GM18858 (cell line): ENCODE data around the gene TBC1D10B.
A peak's percentile ranks its signal among the peaks of the same experiment; 100 is the strongest.

Source experiments
- ATAC-seq: cut with Tn5 transposase; IDR thresholded peaks from one replicate; pipeline ENCODE4 v1.9.1; 2021; ENCODE audit not compliant: unreplicated experiment

Gene TBC1D10B

DNA sequence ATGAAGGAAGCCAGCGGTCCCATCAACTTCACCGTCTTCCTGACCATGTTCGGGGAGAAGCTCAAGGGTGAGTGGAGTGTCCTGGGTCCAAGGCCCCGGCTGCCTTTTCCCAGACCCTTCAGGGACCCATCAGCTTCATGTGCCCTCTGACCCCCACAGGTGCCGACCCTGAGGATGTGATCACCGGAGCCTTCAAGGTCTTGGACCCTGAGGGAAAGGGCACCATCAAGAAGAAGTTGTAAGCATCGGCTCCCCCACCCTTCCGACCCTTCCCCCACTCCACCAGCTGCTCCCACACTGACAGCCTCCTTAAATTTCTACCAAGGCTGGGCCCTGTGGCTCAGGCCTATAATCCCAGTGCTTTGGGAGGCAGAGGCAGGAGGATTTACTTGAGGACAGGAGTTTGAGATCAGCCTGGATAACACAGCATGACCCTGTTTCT, 6.2 kb upstream of the TBC1D10B start:
- ATAC-seq, result no peak

GRCh38 chr16:30375864-30376263, 5.6 kb upstream of the TBC1D10B start:
- ATAC-seq, result no peak

DNA sequence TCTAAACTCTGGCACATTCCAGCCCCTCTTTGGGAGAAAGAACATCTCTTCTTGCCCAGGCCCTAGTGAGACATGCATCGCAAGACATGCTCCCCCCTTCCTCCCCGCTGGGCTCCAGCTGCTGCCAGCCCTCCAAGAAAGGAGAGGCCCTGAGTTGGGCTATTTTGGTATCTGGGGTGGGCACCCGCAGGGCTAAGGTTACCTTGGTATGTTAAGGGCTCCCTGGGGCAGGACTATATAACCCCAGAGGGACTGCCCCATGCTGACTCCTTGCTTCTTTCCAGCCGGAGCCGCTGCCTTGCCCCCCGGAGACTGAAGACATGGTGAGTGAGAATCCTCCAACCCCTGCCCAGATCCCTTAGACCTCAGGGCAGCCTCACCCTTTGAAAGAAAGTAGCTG, 4.2 kb upstream of the TBC1D10B start, which contains the start of gene MYL11:
Gene MYL11, plus strand, starts transcription at position 265 of the 400 bp plus-strand sequence. Its CDS starts 56 bp downstream, at position 321.
- ATAC-seq, result no peak

DNA sequence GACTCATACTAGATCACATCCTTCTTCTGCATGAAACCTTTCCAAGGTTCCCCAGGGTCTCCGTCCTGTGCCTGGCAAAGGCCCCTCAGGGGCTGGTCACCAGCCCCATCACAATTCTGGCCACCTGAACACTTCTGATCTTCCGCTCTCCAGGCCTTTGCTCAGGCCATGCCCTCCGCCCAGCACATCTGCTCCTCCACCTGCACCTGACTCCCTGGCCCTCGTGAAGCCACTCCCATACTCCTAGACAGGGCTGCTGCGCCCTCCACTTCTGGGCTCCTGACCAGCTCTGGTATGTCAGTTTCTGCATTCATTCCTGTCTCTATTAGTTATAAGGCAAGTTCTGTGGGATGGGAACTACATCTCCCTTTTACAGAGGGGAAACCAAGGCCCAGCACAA, 2.4 kb upstream of the TBC1D10B start:
- no peak for ATAC-seq

GRCh38 chr16:30372038-30372712, 1.9 kb upstream of the TBC1D10B start:
- no peak for ATAC-seq

- no peak for ATAC-seq
Observed at GRCh38 chr16:30371248-30371816, 1.0 kb upstream of the TBC1D10B start.

GRCh38 chr16:30369938-30370455, 297 bp downstream of the TBC1D10B start:
- peak; percentile 6 for ATAC-seq

- ATAC-seq, result no peak
Observed at GRCh38 chr16:30369091-30369937, 980 bp downstream of the TBC1D10B start.

- ATAC-seq, result no peak
Observed at GRCh38 chr16:30368792-30369090, 1.6 kb downstream of the TBC1D10B start.

- no peak for ATAC-seq
Observed at GRCh38 chr16:30368122-30368791, 2.0 kb downstream of the TBC1D10B start.

DNA sequence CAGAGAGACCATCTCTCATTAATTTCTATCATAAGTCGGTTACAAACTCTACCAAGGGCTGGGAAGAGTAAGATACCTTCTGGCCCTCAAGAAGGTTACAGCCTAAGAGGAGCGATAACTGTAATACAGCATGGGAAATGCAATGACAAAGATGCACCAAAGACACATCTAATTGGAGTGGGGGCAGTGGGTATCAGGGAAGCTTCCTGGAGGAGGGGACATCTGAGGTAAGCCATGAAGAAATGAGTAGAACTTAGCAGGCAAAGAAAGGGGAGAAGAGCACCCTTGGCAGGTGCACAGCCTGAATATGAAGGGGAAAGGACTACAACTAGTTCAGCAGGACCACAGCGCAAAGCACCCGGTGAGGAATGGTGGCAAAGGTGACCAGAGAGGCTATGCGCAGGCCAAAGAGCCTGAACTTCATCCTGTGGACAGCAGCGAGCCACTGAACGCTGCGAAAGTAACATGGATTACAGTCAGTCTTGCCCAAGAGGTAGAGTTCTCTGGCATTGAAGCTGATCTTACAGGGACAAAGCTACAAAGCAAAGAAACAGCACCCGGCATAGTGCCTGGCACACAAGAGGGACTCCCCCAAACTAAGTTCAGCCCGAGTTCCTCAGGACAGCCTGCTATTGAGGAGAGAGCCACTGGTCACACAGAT, 2.8 kb downstream of the TBC1D10B start:
- no peak for ATAC-seq

DNA sequence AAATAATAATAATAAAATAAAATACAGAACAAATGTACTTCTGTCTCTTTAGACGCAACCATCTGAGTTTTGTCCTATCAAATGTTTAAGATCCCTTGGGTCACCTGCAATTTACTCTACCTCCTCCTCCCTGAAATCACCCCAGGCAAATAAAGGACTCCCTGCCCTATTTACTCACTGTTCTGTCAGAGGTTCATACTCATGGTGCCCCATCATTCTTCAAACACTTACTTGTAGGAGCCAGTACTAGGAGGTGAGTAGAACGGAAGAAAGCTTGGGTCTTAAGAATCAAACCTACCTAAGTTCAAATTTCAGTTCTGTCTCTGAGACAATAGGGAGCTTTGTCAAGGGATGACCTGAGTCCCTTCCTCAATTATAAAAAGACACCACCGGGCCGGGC, 3.8 kb downstream of the TBC1D10B start:
- ATAC-seq, result no peak

DNA sequence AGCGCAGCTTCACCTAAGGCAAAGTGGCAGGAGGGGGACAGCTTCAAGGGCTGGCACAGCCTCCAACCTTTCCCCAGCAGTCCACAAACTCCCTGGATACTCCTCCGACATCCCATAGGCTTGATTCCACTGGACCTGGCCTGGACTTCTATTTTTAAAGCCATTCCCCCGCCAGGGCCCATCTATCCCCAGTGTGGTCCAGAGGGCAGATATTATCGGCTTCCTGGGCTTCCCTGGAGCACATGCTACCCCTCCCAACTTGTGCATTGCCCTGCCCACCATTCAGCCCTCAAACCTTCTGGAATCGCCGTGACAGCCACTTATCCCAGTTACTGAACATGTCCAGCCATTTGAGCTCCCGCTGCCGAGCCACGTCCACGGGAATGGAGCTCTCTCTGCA, 5.1 kb downstream of the TBC1D10B start:
- ATAC-seq, result no peak

GRCh38 chr16:30361180-30361579, 9.1 kb downstream of the TBC1D10B start:
- ATAC-seq, result no peak

DNA sequence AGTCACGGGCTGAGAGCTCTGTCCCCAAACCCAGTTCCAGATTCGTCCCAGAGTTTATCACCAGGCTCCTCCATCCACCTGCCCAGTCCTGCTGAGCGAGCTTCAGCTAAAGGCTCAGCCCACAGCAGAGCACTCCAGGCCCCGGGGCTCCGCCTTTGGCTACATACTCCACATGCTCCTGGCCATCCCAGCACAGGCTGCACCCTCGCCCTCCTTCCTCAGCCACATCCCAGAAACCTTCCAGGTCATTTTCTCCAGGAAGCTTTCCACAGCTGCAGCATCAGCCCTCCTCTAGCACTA, 10.5 kb downstream of the TBC1D10B start:
- no peak for ATAC-seq

DNA sequence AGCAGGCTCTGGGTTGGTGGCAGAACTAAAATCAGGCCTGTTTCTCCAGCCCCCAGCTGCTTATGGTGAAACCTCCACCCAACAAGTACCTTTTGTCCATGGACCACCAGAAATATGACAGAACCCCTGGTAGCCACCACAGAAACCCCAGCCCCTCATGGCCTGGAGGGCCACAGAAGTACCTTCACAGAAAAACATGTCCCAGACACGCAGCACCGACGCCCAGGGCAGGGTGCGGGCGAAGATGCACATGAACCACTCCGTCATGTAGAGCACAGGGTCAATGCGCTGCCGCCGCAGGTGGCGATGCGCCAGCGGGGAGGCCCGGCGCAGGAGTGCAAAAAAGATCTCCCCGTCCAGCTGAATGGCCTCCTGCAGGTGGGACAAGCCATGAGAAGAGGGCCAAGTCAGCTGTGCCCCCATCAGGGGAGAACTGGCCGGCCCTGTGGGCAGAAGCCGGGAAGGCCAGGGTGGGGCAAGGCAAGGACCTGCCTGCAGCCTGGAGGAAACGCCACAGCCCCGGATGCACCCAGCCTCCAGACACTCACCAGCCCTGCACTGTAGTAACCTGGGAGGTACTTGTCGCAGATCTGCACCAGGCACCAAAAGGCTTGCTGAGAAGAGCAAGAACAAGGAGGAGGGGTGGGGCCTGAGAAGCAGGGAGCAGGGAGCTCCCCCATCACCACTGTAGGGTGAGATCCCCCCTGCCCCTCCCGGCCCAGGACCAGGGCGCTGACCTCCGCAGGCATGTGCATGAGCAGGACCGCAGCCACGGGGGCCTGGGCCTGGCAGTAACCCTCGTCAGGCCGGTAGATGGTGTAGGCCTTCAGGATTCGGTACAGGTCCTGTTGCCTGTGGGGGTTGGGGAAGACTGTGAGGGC, 11.1 kb downstream of the TBC1D10B start:
- ATAC-seq, result no peak

DNA sequence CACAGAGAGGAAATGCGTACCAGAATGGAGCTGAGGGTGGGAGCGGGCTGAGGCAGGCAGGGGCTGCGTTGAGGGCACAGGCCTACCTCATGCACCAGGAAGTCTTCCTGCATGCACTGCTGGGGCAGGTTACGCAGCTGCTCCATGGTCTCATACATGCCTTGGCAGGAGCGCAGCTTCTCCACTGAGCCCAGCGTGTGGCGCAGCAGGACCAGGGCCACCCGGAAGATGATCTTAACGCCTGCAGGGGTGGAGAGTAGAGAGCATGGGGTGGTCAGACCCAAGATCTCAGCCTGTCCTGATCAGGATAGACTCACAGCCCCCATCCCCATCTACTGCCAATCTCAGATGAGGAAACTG, 11.7 kb downstream of the TBC1D10B start:
- no peak for ATAC-seq

DNA sequence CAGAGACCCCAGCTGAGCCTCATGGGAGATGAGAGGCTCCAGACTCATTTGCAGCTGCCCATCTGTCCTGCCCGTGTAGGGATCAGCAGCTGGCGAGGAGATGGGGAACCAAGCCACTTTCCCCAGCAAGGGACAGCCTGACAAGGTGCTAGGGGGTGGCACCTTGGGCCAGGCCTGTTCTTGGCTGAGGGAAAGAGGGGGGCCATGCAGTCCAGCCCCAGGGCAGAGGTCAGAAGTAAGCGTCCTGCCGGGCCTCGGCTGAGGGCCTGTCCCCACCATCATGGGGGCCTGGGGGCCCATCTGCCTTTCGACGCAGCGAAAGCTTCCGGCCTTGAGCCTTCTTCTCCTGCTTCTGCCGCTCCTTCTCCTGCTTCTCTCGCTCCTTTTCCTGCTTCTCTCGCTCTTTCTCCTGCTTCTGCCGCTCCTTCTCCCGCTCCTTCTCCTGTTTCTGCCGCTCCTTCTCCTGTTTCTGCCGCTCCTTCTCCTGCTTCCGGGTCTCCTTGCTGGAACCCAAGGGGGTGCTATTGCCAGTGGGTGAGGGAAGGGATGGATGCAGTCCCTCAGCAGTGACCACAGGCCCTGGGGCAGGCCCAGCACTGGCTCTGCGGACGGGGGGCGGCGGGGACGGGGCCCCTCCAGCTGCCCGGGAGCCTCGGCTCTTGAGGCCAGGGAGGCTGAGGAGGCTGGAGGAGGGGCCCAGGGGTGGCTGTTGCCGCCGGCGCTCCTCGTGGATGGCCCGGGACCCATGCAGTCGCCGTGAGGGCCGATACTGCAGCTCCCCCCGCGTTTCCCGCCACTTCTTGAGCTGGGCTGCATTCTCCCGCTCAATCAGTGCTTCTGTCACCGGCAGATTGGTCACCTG, 12.3 kb downstream of the TBC1D10B start:
- ATAC-seq, result no peak

DNA sequence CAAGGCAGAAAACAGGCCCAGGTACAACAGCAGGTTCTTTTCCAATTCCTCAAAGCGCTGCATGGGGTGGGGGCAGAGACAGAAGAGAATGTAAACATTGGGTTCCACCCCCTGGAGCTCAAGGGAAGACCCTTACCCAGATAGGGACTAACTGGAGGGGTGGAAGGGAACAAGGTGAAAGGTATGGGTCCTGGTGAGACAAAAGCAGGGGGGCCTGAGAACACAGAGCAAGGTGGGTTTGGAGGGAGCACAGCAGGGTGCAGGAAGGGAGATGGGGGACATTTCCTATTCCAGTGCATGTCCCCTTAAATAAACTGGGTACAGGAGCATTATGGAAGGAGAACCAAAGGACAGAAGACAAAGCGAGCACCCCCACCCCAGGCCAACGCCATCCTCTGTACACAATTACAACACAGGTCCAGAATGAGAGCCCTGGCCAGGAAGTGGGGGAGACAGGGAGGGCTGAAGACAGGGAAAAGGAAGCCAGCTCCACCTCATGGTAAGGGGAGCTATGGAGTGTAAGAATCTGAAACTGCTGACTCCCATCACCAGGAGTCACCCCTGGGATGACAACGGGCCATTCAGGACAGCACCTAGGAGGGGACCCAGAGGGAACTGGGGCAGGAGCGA, 13.1 kb downstream of the TBC1D10B start:
- no peak for ATAC-seq
